ENCODE results near the gene ADCYAP1R1.

The ADCYAP1R1 gene

GRCh38 chr7:31036924-31037323 is 15.2 kb upstream of the ADCYAP1R1 start:
- no peak for DNase-seq (ENCODE audit: low read depth in 1 of 2, low spot score in 1 of 2)

DNA sequence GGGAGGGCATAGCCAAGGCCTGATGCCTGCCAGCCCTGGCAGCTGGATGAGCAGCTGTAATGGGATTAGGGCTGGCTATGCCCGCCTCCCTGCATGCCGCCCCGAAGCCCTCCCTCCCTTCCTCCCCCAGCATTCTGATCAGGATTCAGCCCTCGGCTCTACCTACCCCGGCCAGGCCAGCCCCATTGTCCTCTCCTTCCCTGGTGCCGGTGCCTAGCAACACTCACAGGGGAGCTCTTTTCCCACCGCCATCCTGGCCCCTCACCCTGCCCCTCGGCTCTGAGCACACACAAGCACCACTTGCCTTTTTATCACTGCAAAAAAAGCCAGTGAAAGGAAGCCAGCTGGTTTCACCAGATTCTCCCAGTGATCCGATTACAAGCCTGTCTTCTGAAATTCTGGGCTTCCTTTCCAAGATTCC is 9.0 kb upstream of the ADCYAP1R1 start:
- no peak for DNase-seq (ENCODE audit: low read depth in 1 of 2, low spot score in 1 of 2)

DNA sequence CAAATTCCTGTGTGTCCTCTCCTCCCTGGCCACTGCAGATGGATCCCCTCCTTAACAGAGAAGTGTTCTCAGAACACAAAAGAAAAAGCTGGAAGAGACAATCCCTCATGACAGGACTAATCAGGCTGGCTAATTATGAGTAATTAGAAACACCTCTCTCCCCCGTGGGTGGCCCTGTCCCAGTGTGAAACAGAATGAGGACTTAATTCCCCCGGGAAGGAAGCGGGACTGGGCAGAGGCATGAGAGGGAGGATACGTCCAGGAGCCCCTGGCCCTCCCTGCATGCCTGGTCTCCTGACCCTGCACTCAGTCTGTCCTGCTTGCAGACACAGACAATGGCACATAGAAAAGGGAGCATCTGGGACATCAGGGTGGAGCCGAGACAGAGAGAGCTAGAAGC is 7.6 kb upstream of the ADCYAP1R1 start:
- no peak for DNase-seq (ENCODE audit: low read depth in 1 of 2, low spot score in 1 of 2)

DNA sequence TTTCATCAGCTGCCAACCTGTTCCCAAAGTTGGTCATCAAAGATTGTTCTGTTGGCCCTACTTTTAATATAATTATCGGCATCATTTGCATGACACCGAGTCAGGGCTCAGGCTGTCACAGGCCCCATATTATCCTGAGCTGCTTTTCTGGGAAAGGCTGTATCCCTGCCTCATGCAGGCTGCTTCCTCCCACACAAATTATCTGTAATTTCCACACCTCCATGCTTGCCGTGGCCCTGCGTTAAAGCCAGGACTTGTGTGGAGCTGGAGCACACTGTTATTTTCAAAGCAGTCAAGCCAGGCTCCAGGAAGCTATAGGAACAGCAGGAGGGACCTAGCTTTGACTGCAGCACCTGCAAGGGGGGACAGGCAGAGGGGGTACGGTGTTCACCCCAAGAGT is 5.4 kb upstream of the ADCYAP1R1 start:
- no peak for DNase-seq (ENCODE audit: low read depth in 1 of 2, low spot score in 1 of 2)

- no peak for DNase-seq (ENCODE audit: low read depth in 1 of 2, low spot score in 1 of 2)
Measured at GRCh38 chr7:31047313-31048146, 4.6 kb upstream of the ADCYAP1R1 start.

DNA sequence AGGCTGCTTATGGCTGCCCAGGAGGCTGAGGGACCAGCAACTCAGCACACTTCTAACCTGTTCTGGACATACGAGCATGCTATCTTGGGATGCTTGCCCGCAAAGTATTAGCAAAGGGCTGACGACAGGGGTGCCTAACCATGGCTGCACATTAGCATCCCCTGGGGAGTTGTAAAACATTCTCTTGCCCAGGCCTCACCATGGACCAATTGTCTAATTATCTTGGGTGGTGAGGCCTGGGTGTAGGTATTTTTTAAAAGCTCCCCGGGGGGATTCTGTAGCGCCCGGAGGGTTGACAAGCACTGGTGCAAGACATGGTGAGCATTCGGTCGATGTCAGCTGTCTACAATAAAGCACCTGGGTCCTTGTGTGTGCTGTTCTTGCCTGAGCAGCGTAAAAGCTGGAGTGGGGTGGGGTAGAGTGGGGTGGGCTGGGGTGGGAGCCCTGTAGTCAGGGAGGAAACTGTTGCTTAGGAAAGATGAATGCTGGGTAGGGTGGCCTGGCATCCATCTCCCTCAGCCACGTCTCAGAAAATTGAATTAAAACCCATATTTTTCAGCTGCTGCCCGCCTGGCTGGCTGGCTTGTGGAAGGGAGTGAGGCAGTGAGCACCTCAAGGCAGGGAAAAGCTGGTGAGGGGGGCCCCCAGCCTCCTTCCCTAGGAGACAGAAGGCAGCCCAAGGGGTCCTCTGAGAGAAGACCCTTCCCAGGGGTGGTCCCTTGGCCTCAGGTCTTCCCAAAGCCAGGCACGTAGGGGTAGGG is 2.9 kb upstream of the ADCYAP1R1 start:
- no peak for DNase-seq (ENCODE audit: low read depth in 1 of 2, low spot score in 1 of 2)

DNA sequence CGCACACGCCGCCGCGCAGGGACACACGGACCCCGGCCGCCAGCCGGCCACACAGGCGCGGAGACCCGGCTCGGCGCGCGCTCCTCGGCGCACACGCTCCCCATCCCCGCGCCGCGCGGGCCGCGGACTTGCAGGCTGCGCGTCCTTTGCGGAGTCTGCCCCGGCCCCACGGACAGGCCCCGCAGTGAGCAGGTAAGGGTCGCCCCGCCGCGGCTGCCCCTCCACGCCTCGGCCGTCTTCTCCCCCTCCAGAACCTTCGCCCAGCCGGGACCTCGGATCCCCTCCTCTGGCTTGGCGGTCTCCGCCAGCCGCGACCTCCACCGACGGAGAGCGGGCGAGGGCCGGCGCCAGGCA is 356 bp downstream of the ADCYAP1R1 start:
- no peak for DNase-seq (ENCODE audit: low read depth in 1 of 2, low spot score in 1 of 2)

- no peak for DNase-seq (ENCODE audit: low read depth in 1 of 2, low spot score in 1 of 2)
Measured at GRCh38 chr7:31052841-31053601, 913 bp downstream of the ADCYAP1R1 start.

DNA sequence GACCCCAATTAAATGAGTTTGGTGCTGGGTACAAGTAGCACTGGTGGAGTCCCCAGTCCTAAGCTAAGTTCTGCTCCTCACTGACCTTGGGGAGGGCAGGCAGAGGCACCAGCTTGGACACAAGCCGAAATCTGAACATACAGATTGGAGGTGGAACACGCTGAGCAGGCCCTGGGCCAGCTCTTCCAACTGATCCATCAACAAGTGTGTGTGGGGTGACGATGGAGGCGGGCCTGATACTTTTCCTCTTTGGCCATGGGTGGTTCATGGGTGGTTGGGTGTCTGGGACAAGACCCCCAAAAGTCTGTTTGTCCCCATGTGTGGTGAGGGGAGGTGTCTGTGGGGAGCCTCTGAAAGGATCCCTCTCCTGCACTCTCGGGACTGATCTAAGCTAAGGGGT is 1.9 kb downstream of the ADCYAP1R1 start:
- DNase-seq (ENCODE audit: low read depth in 1 of 2, low spot score in 1 of 2): no peak

GRCh38 chr7:31054608-31055278 is 2.6 kb downstream of the ADCYAP1R1 start:
- no peak for DNase-seq (ENCODE audit: low read depth in 1 of 2, low spot score in 1 of 2)

DNA sequence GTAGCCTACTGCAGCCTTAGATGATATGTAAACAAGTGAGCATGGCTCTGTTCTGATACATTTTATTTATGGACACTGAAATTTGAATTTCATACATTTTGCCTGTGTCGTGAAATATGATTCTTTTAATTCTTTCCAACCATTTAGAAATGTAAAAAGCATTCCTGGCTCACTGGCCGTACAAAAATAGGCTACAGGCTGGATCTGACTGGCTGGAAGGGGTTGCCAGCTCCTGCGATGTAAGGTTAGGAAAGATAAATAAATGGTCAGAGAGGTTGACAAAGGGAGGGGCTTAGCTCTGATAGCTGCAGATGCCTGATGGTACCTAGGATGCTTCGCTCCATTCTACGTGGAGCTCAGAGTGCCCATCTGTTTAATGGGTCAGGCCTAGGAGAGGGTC is 3.4 kb downstream of the ADCYAP1R1 start:
- no peak for DNase-seq (ENCODE audit: low read depth in 1 of 2, low spot score in 1 of 2)

- no peak for DNase-seq (ENCODE audit: low read depth in 1 of 2, low spot score in 1 of 2)
Measured at GRCh38 chr7:31056775-31057346, 4.8 kb downstream of the ADCYAP1R1 start.

DNA sequence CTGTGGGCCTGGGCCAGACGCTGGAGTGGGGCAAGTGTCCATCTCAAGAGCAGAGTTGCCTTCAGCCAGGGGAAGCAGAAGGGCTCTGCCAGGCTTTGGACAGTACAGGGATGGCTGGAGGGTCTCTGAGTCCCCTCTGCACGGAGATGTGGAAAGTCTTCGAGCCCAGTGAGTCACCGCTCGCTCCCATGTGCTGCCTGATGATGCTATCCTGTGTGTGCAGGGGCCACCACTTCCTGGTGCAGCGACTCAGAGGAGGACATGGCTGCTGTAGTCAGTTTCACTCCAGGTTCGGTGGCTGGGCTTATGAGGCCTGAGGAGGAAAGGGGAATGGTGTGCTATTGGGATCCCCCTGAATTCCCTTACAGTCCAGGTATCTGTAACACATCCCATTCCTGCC is 6.0 kb downstream of the ADCYAP1R1 start:
- DNase-seq (ENCODE audit: low read depth in 1 of 2, low spot score in 1 of 2): no peak

DNA sequence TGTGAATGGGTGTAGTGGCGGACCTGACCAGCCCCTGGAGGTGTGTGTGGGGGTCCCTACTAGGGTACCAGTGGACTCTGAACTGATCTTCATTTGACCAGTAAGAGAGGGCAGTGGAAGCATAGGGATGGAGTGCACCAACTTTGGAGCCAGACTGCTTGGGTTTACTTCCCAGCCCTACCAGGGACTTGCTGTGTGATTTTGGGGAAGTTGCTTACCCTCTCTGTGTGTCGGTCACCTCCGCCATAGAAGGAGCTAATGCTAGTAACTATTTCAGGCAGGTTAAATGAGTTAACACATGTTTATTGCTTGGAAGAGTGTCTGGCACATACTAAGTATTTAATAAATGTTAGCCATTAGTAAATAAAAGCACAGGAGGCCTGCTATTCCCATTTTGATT is 6.6 kb downstream of the ADCYAP1R1 start:
- no peak for DNase-seq (ENCODE audit: low read depth in 1 of 2, low spot score in 1 of 2)

- DNase-seq (ENCODE audit: low read depth in 1 of 2, low spot score in 1 of 2): no peak
Measured at GRCh38 chr7:31059551-31059950, 7.4 kb downstream of the ADCYAP1R1 start.

DNA sequence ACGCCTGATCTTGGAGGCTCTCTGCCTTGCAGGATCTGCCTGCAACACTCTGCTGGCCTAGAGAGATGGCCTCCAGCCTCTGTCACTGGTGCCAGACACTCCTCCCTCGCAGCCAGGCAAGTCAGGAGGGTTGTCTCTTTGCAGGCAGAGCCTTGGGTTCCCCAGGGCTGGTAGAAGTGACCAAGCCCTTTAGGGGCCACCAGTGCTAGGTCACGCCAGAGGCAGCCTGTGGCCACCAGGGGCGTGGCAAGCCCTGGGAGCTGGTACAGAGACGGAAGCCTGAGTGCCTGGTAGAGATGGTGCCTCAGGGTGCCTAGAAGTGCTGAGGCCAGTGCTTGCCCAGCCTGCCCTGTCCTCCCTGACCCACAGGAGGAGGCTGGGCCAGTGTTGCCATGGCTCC is 9.1 kb downstream of the ADCYAP1R1 start:
- DNase-seq (ENCODE audit: low read depth in 1 of 2, low spot score in 1 of 2): no peak

DNA sequence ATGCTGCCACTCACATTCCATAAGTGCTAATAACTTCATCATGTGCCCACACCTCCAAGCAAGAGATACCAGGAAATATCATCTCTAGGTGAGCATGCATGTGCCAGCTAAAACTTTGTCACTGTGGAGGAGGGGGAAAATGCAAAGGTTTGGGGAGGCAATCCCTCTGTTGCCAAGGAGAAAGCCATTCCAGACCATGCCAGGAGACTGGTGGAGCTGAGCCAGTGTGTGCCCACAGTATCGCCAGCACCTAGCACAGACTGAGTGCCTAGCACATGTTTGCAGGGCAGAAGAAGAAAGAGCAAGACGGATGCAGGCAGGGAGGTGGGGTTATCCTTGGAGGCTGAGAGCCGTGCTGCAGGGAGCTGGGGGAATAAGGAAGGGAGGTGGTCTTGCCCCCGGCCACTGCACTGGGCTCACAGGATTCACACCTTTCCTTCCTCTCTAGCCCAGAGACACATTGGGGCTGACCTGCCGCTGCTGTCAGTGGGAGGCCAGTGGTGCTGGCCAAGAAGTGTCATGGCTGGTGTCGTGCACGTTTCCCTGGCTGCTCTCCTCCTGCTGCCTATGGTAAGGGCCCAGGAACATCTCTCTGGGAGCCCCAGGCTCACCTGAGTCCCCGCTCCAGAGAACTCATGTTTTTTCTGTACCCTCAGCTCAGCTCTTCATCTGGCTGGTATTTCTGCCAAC is 10.8 kb downstream of the ADCYAP1R1 start:
- DNase-seq (ENCODE audit: low read depth in 1 of 2, low spot score in 1 of 2): no peak

DNA sequence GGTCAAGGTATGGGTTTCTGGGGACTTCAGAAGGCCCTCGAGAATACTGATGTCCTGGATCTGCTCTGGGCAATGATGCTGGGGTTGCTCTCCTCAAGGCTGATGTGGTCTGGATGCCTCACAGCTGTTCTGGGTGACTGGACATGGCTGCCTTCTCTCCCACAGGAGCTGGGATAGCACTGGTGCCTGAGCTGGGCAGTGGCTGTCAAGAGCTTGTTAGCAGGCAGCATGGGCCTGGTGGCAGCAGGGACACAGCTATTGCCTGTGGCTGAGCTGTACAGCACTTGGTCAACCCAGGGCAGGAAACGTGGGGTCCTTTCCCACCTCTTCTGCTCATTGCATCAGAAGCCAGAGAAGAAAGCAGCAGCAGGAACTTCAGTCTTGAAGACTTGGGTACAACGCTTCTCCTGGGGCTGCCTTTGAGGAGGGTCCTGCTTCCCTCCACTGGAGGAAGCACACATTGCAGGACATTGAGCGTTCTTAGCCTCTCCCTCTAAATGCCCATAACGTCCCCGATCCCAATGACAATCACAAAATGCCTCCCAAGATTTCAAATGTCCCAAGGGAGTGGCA is 13.0 kb downstream of the ADCYAP1R1 start:
- DNase-seq (ENCODE audit: low read depth in 1 of 2, low spot score in 1 of 2): no peak

- DNase-seq (ENCODE audit: low read depth in 1 of 2, low spot score in 1 of 2): no peak
Measured at GRCh38 chr7:31065840-31066239, 13.7 kb downstream of the ADCYAP1R1 start.

- DNase-seq (ENCODE audit: low read depth in 1 of 2, low spot score in 1 of 2): no peak
Measured at GRCh38 chr7:31066516-31067130, 14.5 kb downstream of the ADCYAP1R1 start.

All from activated CD4-positive, alpha-beta T cell treated with anti-CD3 and anti-CD28 coated beads, Interleukin-2, amount 50 U/mL, for 24 hours (primary cell).